Memory B cell (primary cell): Measurements from ENCODE around the gene SATB1.

Source experiments
- ATAC-seq: fragments of 150-1000 bp; cut with Tn5 transposase; 2 replicates; pipeline ENCODE4 v1.10.0; 2021; ENCODE audit warnings: low read depth, mild to moderate bottlenecking, moderate library complexity
- DNase-seq, 2 donors: peaks; one replicate each; pipeline ENCODE4 v3.0.0; 2022; ENCODE audit warnings: low spot score in 2 of 2
- H3K27ac Mint-ChIP-seq: one replicate; pipeline ENCODE4 v1.8.0; 2022; ENCODE audit warnings: mild to moderate bottlenecking, moderate library complexity, mixed read lengths
- H3K27me3 Mint-ChIP-seq: one replicate; pipeline ENCODE4 v1.8.0; 2022; ENCODE audit warnings: mixed read lengths
- H3K36me3 Mint-ChIP-seq: one replicate; pipeline ENCODE4 v1.8.0; 2022; ENCODE audit warnings: mild to moderate bottlenecking, mixed read lengths
- H3K4me1 Mint-ChIP-seq: one replicate; pipeline ENCODE4 v1.8.0; 2022; ENCODE audit warnings: mixed read lengths
- H3K4me3 Mint-ChIP-seq: one replicate; pipeline ENCODE4 v1.8.0; 2022; ENCODE audit warnings: mild to moderate bottlenecking, moderate library complexity, mixed read lengths
- H3K9me3 Mint-ChIP-seq: one replicate; pipeline ENCODE4 v1.8.0; 2022; ENCODE audit warnings: mixed read lengths

The SATB1 gene

GRCh38 chr3:18441551-18441950, 16.4 kb upstream of the SATB1 start:
- H3K36me3 Mint-ChIP-seq: no peaks in the 10 kb centered on the region
- H3K27ac Mint-ChIP-seq: peak overlapping the region; percentile 14
- peaks cover 5% of the 10 kb centered on the region for H3K27me3 Mint-ChIP-seq
- peaks cover 21% of the 10 kb centered on the region for H3K4me1 Mint-ChIP-seq
- H3K9me3 Mint-ChIP-seq: no peaks in the 10 kb centered on the region
- no peak overlapping the region for H3K4me3 Mint-ChIP-seq
- ATAC-seq (no peak), DNase-seq (no peak)

- Mint-ChIP-seq H3K4me3 (peak overlapping the region; percentile 32), H3K27ac (peak overlapping the region; percentile 14), H3K36me3 (no peaks in the 10 kb centered on the region), H3K9me3 (no peaks in the 10 kb centered on the region), H3K4me1 (peaks cover 15% of the 10 kb centered on the region), H3K27me3 (peaks cover 7% of the 10 kb centered on the region)
- DNase-seq (no peak), ATAC-seq (no peak)
Measured at GRCh38 chr3:18440066-18440722, 15.1 kb upstream of the SATB1 start.

GRCh38 chr3:18439281-18439680, 14.1 kb upstream of the SATB1 start:
- Mint-ChIP-seq H3K4me1 (peaks cover 10% of the 10 kb centered on the region), H3K27ac (no peak overlapping the region), H3K4me3 (no peak overlapping the region), H3K9me3 (no peaks in the 10 kb centered on the region), H3K36me3 (no peaks in the 10 kb centered on the region), H3K27me3 (peaks cover 5% of the 10 kb centered on the region)
- ATAC-seq (no peak), DNase-seq (no peak)

- Mint-ChIP-seq H3K9me3 (no peaks in the 10 kb centered on the region), H3K27ac (peak overlapping the region; percentile 85), H3K4me1 (peaks cover 7% of the 10 kb centered on the region), H3K36me3 (no peaks in the 10 kb centered on the region), H3K27me3 (peaks cover 5% of the 10 kb centered on the region), H3K4me3 (peak overlapping the region; percentile 30)
- peak; percentile 94 for ATAC-seq
- no peak for DNase-seq
Measured at GRCh38 chr3:18438586-18438985, 13.4 kb upstream of the SATB1 start.

- no peak overlapping the region for H3K27ac Mint-ChIP-seq
- DNase-seq (no peak), ATAC-seq (no peak)
- H3K4me3 Mint-ChIP-seq: no peak overlapping the region
- H3K4me1 Mint-ChIP-seq: peaks cover 8% of the 10 kb centered on the region
- H3K36me3 Mint-ChIP-seq: no peaks in the 10 kb centered on the region
- peaks cover 8% of the 10 kb centered on the region for H3K27me3 Mint-ChIP-seq
- no peaks in the 10 kb centered on the region for H3K9me3 Mint-ChIP-seq
Measured at GRCh38 chr3:18436213-18436612, 11.1 kb upstream of the SATB1 start.

GRCh38 chr3:18434711-18435110, 9.6 kb upstream of the SATB1 start:
- H3K9me3 Mint-ChIP-seq: no peaks in the 10 kb centered on the region
- no peak overlapping the region for H3K27ac Mint-ChIP-seq
- no peak for ATAC-seq
- no peaks in the 10 kb centered on the region for H3K36me3 Mint-ChIP-seq
- no peak overlapping the region for H3K4me3 Mint-ChIP-seq
- no peak for DNase-seq
- peaks cover 6% of the 10 kb centered on the region for H3K4me1 Mint-ChIP-seq
- peaks cover 8% of the 10 kb centered on the region for H3K27me3 Mint-ChIP-seq

GRCh38 chr3:18432752-18433151, 7.6 kb upstream of the SATB1 start:
- Mint-ChIP-seq H3K36me3 (no peaks in the 10 kb centered on the region), H3K4me1 (peaks cover 3% of the 10 kb centered on the region), H3K27ac (no peak overlapping the region), H3K4me3 (no peak overlapping the region), H3K27me3 (peaks cover 13% of the 10 kb centered on the region), H3K9me3 (no peaks in the 10 kb centered on the region)
- no peak for ATAC-seq
- DNase-seq: no peak

- Mint-ChIP-seq H3K9me3 (no peaks in the 10 kb centered on the region), H3K27me3 (peaks cover 13% of the 10 kb centered on the region), H3K27ac (no peak overlapping the region), H3K4me3 (no peak overlapping the region), H3K36me3 (no peaks in the 10 kb centered on the region), H3K4me1 (peaks cover 3% of the 10 kb centered on the region)
- ATAC-seq: no peak
- DNase-seq: no peak
Measured at GRCh38 chr3:18431266-18431665, 6.1 kb upstream of the SATB1 start.

- peaks cover 9% of the 10 kb centered on the region for H3K4me1 Mint-ChIP-seq
- H3K36me3 Mint-ChIP-seq: no peaks in the 10 kb centered on the region
- H3K4me3 Mint-ChIP-seq: no peak overlapping the region
- no peaks in the 10 kb centered on the region for H3K9me3 Mint-ChIP-seq
- no peak overlapping the region for H3K27ac Mint-ChIP-seq
- H3K27me3 Mint-ChIP-seq: peaks cover 11% of the 10 kb centered on the region
- DNase-seq (no peak), ATAC-seq (no peak)
Measured at GRCh38 chr3:18428991-18429745, 4.0 kb upstream of the SATB1 start.

- Mint-ChIP-seq H3K27me3 (peaks cover 14% of the 10 kb centered on the region), H3K4me1 (peaks cover 20% of the 10 kb centered on the region), H3K9me3 (no peaks in the 10 kb centered on the region), H3K4me3 (no peak overlapping the region), H3K36me3 (no peaks in the 10 kb centered on the region), H3K27ac (no peak overlapping the region)
- DNase-seq (no peak), ATAC-seq (no peak)
Measured at GRCh38 chr3:18428036-18428435, 2.9 kb upstream of the SATB1 start.

GRCh38 chr3:18426597-18427193, 1.6 kb upstream of the SATB1 start:
- H3K27ac Mint-ChIP-seq: no peak overlapping the region
- H3K36me3 Mint-ChIP-seq: no peaks in the 10 kb centered on the region
- DNase-seq: no peak
- no peaks in the 10 kb centered on the region for H3K9me3 Mint-ChIP-seq
- H3K4me1 Mint-ChIP-seq: peaks cover 21% of the 10 kb centered on the region
- no peak for ATAC-seq
- peaks cover 11% of the 10 kb centered on the region for H3K27me3 Mint-ChIP-seq
- H3K4me3 Mint-ChIP-seq: no peak overlapping the region

GRCh38 chr3:18425641-18426257, 610 bp upstream of the SATB1 start:
- H3K4me3 Mint-ChIP-seq: peak overlapping the region; percentile 95
- peaks cover 18% of the 10 kb centered on the region for H3K4me1 Mint-ChIP-seq
- peak; percentile 57 for ATAC-seq
- H3K9me3 Mint-ChIP-seq: no peaks in the 10 kb centered on the region
- peak overlapping the region; percentile 91 for H3K27ac Mint-ChIP-seq
- H3K27me3 Mint-ChIP-seq: peaks cover 12% of the 10 kb centered on the region
- DNase-seq: peak; percentile 38 to 51
- no peaks in the 10 kb centered on the region for H3K36me3 Mint-ChIP-seq

GRCh38 chr3:18424213-18424728, 868 bp downstream of the SATB1 start:
- peaks cover 10% of the 10 kb centered on the region for H3K27me3 Mint-ChIP-seq
- ATAC-seq: no peak
- peak overlapping the region; percentile 91 for H3K27ac Mint-ChIP-seq
- peak in 1 of 2 donors; percentile 32 for DNase-seq
- peaks cover 18% of the 10 kb centered on the region for H3K4me1 Mint-ChIP-seq
- H3K4me3 Mint-ChIP-seq: peak overlapping the region; percentile 95
- no peaks in the 10 kb centered on the region for H3K36me3 Mint-ChIP-seq
- no peaks in the 10 kb centered on the region for H3K9me3 Mint-ChIP-seq
